GM23248 (cell line): Measurements from ENCODE around the gene MED9. TPM values are rescaled to one million over a fixed set of nuclear protein-coding genes. Genes with fewer than 3 reads are reported as not detected.

Experiments used
- DNase-seq: peaks from one replicate; pipeline ENCODE4 v3.0.0-alpha.2; 2015
- H2AFZ ChIP-seq: fragments of 200-600 bp; sonication (generic); 2 replicates; pipeline ENCODE4 v1.6.1; 2016; ENCODE audit warnings: antibody characterized with exemption
- H3F3A ChIP-seq: fragments of 200-600 bp; sonication (generic); 2 replicates; pipeline ENCODE4 v1.6.1; 2016; ENCODE audit warnings: mild to moderate bottlenecking, antibody characterized with exemption, mixed run types; ENCODE audit not compliant: insufficient read depth
- H3K27ac ChIP-seq: fragments of 200-600 bp; sonication (generic); 2 replicates; pipeline ENCODE4 v1.5.1; 2016; ENCODE audit warnings: mild to moderate bottlenecking
- H3K27me3 ChIP-seq: fragments of 200-600 bp; sonication (generic); replicated peaks from 2 replicates; pipeline ENCODE4 v1.6.1; 2016; ENCODE audit warnings: mild to moderate bottlenecking; ENCODE audit not compliant: insufficient read depth
- H3K36me3 ChIP-seq: fragments of 200-600 bp; sonication (generic); 2 replicates; pipeline ENCODE4 v1.6.1; 2016; ENCODE audit warnings: low read depth, mild to moderate bottlenecking
- H3K4me1 ChIP-seq: fragments of 200-600 bp; sonication (generic); 2 replicates; pipeline ENCODE4 v1.6.1; 2016; ENCODE audit warnings: mild to moderate bottlenecking; ENCODE audit not compliant: insufficient read depth
- H3K4me2 ChIP-seq: fragments of 200-600 bp; sonication (generic); one replicate; pipeline ENCODE4 v1.6.1; 2016; ENCODE audit warnings: mild to moderate bottlenecking; ENCODE audit not compliant: unreplicated experiment
- H3K4me3 ChIP-seq: fragments of 200-600 bp; sonication (generic); 2 replicates; pipeline ENCODE4 v1.5.1; 2016; ENCODE audit warnings: mild to moderate bottlenecking
- H3K79me2 ChIP-seq: fragments of 200-600 bp; sonication (generic); 2 replicates; pipeline ENCODE4 v1.6.1; 2016; ENCODE audit warnings: mild to moderate bottlenecking; ENCODE audit not compliant: insufficient read depth
- H3K9ac ChIP-seq: fragments of 200-600 bp; sonication (generic); 2 replicates; pipeline ENCODE4 v1.6.1; 2016; ENCODE audit warnings: mild to moderate bottlenecking
- H3K9me2 ChIP-seq: fragments of 200-600 bp; sonication (generic); 2 replicates; pipeline ENCODE4 v1.6.1; 2016; ENCODE audit warnings: mixed run types, mild to moderate bottlenecking, moderate library complexity; ENCODE audit not compliant: insufficient read depth
- H3K9me3 ChIP-seq: fragments of 200-600 bp; sonication (generic); one replicate; pipeline ENCODE4 v1.6.1; 2017; ENCODE audit warnings: low read depth
- H4K20me1 ChIP-seq: fragments of 200-600 bp; sonication (generic); 2 replicates; pipeline ENCODE4 v1.6.0; 2016; ENCODE audit not compliant: insufficient read depth
- EZH2 ChIP-seq: fragments of 200-600 bp; sonication (generic); IDR thresholded peaks from 2 replicates; pipeline ENCODE4 v1.6.1; 2018; ENCODE audit warnings: antibody characterized with exemption, mild to moderate bottlenecking; ENCODE audit not compliant: insufficient read depth, poor library complexity, severe bottlenecking
- EZH2phosphoT487 ChIP-seq: fragments of 200-600 bp; sonication (generic); IDR thresholded peaks from 2 replicates; pipeline ENCODE4 v1.6.1; 2018; ENCODE audit warnings: antibody characterized with exemption, moderate library complexity, mild to moderate bottlenecking, low read depth; ENCODE audit not compliant: insufficient read depth
- WGBS, 2 experiments: methylation state at CpG; one replicate each; pipeline ENCODE4 v1.1.6; 2015 to 2017; ENCODE audit warnings: low lambda C conversion rate in 2 of 2, low coverage in 1 of 2; ENCODE audit errors: missing lambda C conversion rate in 2 of 2; 5-methylcytosine and 5-hydroxymethylcytosine counted together
- in situ Hi-C: fragments of 300-500 bp; cut with MboI; formaldehyde crosslinking; loops from 2 replicates; pipeline ENCODE4 v1.15.0; 2020
- polyA plus RNA-seq: library from polyadenylated mRNA; unstranded; fragments of >200 nt; fragmentation: Nextera tagmentation; extraction: Ambion mirVana; gene quantifications from 2 replicates; pipeline ENCODE4 v1.2.1, GENCODE V29; 2016
- total RNA-seq: library from RNA; depleted of rRNA; stranded (reverse); fragments of >200 nt; shearing (Covaris generic); gene quantifications from 2 replicates; pipeline ENCODE4 v1.2.3, GENCODE V29; 2014

Gene MED9
- total and polyA plus RNA-seq, 2 experiments from 2014 or later = 10.0 to 10.3 TPM

GRCh38 chr17:17503566-17504130 lies 26.8 kb downstream of the MED9 start:
- TF ChIP-seq EZH2 (no peak), EZH2phosphoT487 (no peak)
- in situ Hi-C loops = no loop called here
- Histone ChIP-seq H3K27ac (no peak overlapping the region), H3K9ac (no peak overlapping the region), H3K27me3 (no peaks in the 10 kb centered on the region), H2AFZ (no peak overlapping the region), H3F3A (no peaks in the 10 kb centered on the region), H4K20me1 (no peaks in the 10 kb centered on the region), H3K79me2 (no peaks in the 10 kb centered on the region), H3K4me1 (no peaks in the 10 kb centered on the region), H3K4me2 (no peak overlapping the region), H3K36me3 (no peaks in the 10 kb centered on the region), H3K9me2 (no peaks in the 10 kb centered on the region), H3K4me3 (no peak overlapping the region), H3K9me3 (no peaks in the 10 kb centered on the region)
- 36 to 40% methylated on average over 4 to 7 of the region's 7 CpGs for WGBS, 2 experiments
- DNase-seq = no peak

- H3K27me3 ChIP-seq = no peaks in the 10 kb centered on the region
Observed at GRCh38 chr17:17504341-17505140, 27.7 kb downstream of the MED9 start.

GRCh38 chr17:17505151-17505550 lies 28.4 kb downstream of the MED9 start:
- 84 to 89% methylated on average over 5 of the region's 5 CpGs for WGBS, 2 experiments
- Histone ChIP-seq H3K27me3 (no peaks in the 10 kb centered on the region), H3K36me3 (no peaks in the 10 kb centered on the region), H2AFZ (no peak overlapping the region), H3K4me3 (no peak overlapping the region), H3K4me1 (no peaks in the 10 kb centered on the region), H3F3A (no peaks in the 10 kb centered on the region), H3K79me2 (no peaks in the 10 kb centered on the region), H3K27ac (no peak overlapping the region), H3K4me2 (no peak overlapping the region), H3K9ac (no peak overlapping the region), H4K20me1 (no peaks in the 10 kb centered on the region), H3K9me3 (no peaks in the 10 kb centered on the region), H3K9me2 (no peaks in the 10 kb centered on the region)
- TF ChIP-seq EZH2 (no peak), EZH2phosphoT487 (no peak)
- DNase-seq = no peak
- in situ Hi-C loops = no loop called here

More at GRCh38 chr17:17504341-17505140, 27.7 kb downstream of the MED9 start:
- WGBS, 2 experiments = 77 to 78% methylated on average over 19 to 20 of the region's 20 CpGs
- H3K9ac ChIP-seq = no peak overlapping the region
- H3K79me2 ChIP-seq = no peaks in the 10 kb centered on the region
- no peak for DNase-seq
- in situ Hi-C loops = no loop called here
- no peaks in the 10 kb centered on the region for H3K9me2 ChIP-seq
- H3F3A ChIP-seq = no peaks in the 10 kb centered on the region
- no peak overlapping the region for H3K4me3 ChIP-seq
- no peak overlapping the region for H3K27ac ChIP-seq
- H3K36me3 ChIP-seq = no peaks in the 10 kb centered on the region
- no peak overlapping the region for H2AFZ ChIP-seq
- H3K4me2 ChIP-seq = no peak overlapping the region
- no peaks in the 10 kb centered on the region for H4K20me1 ChIP-seq
- no peaks in the 10 kb centered on the region for H3K9me3 ChIP-seq
- TF ChIP-seq EZH2 (no peak), EZH2phosphoT487 (no peak)
- H3K4me1 ChIP-seq = no peaks in the 10 kb centered on the region

- in situ Hi-C loops = no loop called here
- Histone ChIP-seq H3K4me2 (no peak overlapping the region), H2AFZ (no peak overlapping the region), H3K4me1 (no peaks in the 10 kb centered on the region), H3K27me3 (no peaks in the 10 kb centered on the region), H3K4me3 (no peak overlapping the region), H4K20me1 (no peaks in the 10 kb centered on the region), H3K9me2 (no peaks in the 10 kb centered on the region), H3K36me3 (no peaks in the 10 kb centered on the region), H3F3A (no peaks in the 10 kb centered on the region), H3K79me2 (no peaks in the 10 kb centered on the region), H3K27ac (no peak overlapping the region), H3K9me3 (no peaks in the 10 kb centered on the region), H3K9ac (no peak overlapping the region)
- no peak for TF ChIP-seq EZH2phosphoT487
- no peak for TF ChIP-seq EZH2
- no peak for DNase-seq
- WGBS, 2 experiments = 95 to 99% methylated on average over 20 to 21 of the region's 22 CpGs
Observed at GRCh38 chr17:17505610-17506171, 28.9 kb downstream of the MED9 start.
